AG10803 (cell line): ENCODE data around the gene NAALADL2.

ENCODE experiments used
- DNase-seq: peaks from one replicate; pipeline ENCODE4 v3.0.0; 2010; ENCODE audit warnings: low read depth
- H3K4me3 ChIP-seq: 2 replicates; pipeline ENCODE4 v1.5.1; 2011; ENCODE audit warnings: mild to moderate bottlenecking, low read length, control low read depth
- TF ChIP-seq, protein P1 (sequence below): conservative IDR thresholded peaks from 2 replicates; pipeline ENCODE4 v1.5.1; 2011; ENCODE audit warnings: mild to moderate bottlenecking, low read length, control low read depth, inconsistent platforms

Gene NAALADL2

DNA sequence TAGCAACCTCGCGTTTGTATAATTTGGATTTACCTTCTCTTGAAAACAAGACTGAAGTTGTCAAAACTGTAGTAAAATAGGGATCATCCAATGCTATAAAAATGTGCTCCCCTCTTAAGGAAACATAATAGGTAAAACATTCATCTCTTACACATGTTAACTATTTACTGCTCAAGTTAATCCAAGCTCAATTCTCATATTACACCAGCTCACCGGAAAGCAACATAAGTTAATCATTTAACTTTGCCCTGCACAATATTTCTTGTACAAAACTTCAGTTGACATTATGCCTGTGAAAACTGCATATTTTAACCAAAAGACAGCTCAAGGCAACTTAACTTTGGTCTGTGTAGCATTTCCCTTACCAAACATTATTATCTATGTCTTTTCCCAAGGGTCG lies 634.2 kb downstream of the NAALADL2 start:
- DNase-seq, result no peak
- TF ChIP-seq, protein P1, sequence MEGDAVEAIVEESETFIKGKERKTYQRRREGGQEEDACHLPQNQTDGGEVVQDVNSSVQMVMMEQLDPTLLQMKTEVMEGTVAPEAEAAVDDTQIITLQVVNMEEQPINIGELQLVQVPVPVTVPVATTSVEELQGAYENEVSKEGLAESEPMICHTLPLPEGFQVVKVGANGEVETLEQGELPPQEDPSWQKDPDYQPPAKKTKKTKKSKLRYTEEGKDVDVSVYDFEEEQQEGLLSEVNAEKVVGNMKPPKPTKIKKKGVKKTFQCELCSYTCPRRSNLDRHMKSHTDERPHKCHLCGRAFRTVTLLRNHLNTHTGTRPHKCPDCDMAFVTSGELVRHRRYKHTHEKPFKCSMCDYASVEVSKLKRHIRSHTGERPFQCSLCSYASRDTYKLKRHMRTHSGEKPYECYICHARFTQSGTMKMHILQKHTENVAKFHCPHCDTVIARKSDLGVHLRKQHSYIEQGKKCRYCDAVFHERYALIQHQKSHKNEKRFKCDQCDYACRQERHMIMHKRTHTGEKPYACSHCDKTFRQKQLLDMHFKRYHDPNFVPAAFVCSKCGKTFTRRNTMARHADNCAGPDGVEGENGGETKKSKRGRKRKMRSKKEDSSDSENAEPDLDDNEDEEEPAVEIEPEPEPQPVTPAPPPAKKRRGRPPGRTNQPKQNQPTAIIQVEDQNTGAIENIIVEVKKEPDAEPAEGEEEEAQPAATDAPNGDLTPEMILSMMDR, result no peak
- no peak overlapping the region for H3K4me3 ChIP-seq

DNA sequence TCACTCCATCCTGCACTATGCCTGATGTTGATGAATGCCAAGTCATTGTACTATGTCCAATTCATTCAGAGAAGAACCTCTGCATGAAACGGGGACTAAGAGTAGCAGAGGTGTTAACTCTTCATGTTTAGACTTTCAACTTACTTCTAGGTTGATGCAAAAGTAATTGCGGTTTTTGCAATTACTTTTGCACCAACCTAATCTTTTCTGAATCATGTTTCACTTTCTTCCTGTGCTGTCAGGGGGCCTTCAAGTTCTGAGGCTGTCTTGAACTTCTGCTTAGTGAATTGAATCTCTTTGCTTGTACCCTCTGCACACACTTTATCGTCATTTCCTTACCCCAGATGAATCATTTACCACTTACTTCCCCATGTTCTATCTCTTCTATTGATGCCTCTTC lies 636.2 kb downstream of the NAALADL2 start:
- TF ChIP-seq, protein P1, result no peak
- no peak overlapping the region for H3K4me3 ChIP-seq
- no peak for DNase-seq

DNA sequence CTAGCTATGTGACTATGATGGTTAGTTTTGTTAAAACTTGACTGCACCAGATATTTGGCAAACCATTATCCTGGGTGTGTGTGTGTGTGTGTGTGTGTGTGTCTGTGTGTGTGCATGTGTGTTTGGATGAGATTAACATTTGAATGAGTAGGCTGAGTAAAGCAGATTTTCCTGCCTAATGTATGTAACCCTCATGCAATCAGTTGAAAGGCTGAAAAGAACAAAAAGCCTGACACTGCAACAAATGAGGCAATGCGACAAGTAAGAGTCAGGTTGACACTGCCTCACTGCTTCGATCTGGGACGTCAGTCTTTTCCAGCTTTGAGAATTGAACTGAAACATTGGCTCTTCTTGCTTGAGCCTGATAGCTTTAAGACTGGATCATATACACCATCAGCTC lies 643.0 kb downstream of the NAALADL2 start:
- TF ChIP-seq, protein P1, result no peak
- H3K4me3 ChIP-seq, result no peak overlapping the region
- DNase-seq, result no peak

DNA sequence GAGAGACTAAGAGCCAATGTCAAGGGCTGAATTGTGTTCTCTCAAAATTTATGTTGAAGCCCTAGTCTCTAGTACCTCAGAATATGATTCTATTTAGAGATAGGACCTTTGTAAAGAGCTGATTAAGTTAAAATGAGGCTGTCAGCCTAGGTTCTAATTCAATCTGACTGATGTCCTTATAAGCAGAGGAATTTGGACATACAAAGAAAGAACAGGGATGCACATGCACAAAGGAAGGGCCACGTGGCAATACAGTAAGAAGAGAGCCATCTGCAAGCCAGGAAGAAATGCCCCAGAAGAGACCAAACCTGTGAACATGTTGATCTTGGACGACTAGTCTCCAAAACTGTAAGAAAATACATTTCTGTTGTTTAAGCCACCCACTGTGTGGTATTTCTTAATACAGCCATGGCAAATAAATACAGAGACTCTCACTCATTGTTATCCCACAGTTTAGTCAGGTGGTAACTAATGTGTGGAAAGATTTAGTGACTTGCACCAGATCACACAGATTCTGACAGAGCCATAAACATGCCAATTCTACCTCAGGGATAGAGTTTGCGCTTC lies 652.2 kb downstream of the NAALADL2 start:
- no peak for DNase-seq
- no peak overlapping the region for H3K4me3 ChIP-seq
- TF ChIP-seq, protein P1, result no peak

GRCh38 chr3:175512700-175513099 lies 653.6 kb downstream of the NAALADL2 start:
- no peak for DNase-seq
- H3K4me3 ChIP-seq, result no peak overlapping the region
- TF ChIP-seq, protein P1, result no peak

- H3K4me3 ChIP-seq, result no peak overlapping the region
- TF ChIP-seq, protein P1, result no peak
- no peak for DNase-seq
Measured at GRCh38 chr3:175518459-175518858, 659.3 kb downstream of the NAALADL2 start.

DNA sequence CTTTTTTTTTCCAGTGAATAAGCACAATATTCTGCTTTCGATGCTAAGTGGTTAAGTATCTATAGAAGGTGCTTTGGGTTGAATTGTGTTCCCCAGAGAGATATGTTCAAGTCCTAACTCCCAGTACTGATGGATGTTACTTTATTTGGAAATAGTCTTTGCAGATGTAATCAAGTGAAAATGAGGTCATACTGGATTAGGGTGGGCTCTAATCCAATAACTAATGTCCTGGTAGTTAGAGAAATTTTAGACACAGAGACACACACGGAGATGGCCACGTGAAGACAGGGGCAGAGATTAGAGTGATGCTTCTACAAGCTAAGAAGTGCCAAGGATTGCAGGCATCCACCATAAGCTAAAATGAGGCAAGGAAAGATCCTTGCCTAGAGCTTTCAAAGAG lies 662.3 kb downstream of the NAALADL2 start:
- TF ChIP-seq, protein P1, result no peak
- no peak overlapping the region for H3K4me3 ChIP-seq
- no peak for DNase-seq
